IPS-18a (cell line): ENCODE results near the gene HTRA3.

Experiments
- H3K27ac ChIP-seq: one replicate; pipeline ENCODE4 v1.5.1; 2013; ENCODE audit warnings: low read length
- H3K27me3 ChIP-seq: one replicate; pipeline ENCODE4 v1.6.1; 2013; ENCODE audit warnings: mild to moderate bottlenecking, low read length; ENCODE audit not compliant: control insufficient read depth, insufficient read depth
- H3K36me3 ChIP-seq: one replicate; pipeline ENCODE4 v1.6.1; 2013; ENCODE audit warnings: low read depth, low read length; ENCODE audit not compliant: control insufficient read depth
- H3K4me1 ChIP-seq: one replicate; pipeline ENCODE4 v1.6.1; 2013; ENCODE audit warnings: low read depth, low read length; ENCODE audit not compliant: control insufficient read depth
- H3K4me3 ChIP-seq: one replicate; pipeline ENCODE4 v1.5.1; 2013; ENCODE audit warnings: low read length
- H3K9ac ChIP-seq: one replicate; pipeline ENCODE4 v1.6.1; 2013; ENCODE audit warnings: mild to moderate bottlenecking, low read length, moderate library complexity
- H3K9me3 ChIP-seq: one replicate; pipeline ENCODE4 v1.6.1; 2013; ENCODE audit warnings: low read depth, low read length; ENCODE audit not compliant: control insufficient read depth

HTRA3 gene

DNA sequence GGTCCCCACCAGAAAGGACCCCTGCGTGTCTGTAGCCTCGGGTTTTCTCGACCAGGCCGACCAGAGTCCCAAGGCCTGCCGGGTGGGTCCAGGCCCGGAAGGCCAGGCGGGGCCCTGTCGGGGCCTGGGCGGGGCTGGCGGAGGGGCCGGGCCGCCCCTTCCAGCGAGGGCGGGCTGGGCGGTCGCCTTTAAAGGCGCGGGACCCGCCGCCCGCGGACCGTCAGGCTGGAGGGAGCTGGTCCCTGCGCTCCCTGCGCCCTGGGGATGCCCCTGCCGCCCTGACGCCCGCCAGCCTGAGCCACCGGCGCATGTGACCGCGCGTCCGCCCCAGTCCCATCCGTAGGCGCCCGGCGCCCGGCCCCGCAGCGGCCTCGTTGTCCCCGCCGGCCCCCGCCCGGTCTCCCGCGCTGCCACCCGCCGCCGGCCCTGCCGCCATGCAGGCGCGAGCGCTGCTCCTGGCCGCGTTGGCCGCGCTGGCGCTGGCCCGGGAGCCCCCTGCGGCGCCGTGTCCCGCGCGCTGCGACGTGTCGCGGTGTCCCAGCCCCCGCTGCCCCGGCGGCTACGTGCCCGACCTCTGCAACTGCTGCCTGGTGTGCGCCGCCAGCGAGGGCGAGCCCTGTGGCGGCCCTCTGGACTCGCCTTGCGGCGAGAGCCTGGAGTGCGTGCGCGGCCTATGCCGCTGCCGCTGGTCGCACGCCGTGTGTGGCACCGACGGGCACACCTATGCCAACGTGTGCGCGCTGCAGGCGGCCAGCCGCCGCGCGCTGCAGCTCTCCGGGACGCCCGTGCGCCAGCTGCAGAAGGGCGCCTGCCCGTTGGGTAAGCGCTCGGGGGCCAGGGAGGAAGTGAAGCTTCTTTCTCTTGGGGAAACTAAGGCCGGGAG lies at the start of gene HTRA3:
Gene HTRA3 (plus strand): TSS at position 220 of the 883 bp plus-strand sequence. CDS start 215 bp downstream, at position 435.
- Histone ChIP-seq H3K4me1 (peaks cover 3% of the 10 kb centered on the region), H3K27ac (no peak within 1 kb of the TSS), H3K9ac (no peak within 1 kb of the TSS)

DNA sequence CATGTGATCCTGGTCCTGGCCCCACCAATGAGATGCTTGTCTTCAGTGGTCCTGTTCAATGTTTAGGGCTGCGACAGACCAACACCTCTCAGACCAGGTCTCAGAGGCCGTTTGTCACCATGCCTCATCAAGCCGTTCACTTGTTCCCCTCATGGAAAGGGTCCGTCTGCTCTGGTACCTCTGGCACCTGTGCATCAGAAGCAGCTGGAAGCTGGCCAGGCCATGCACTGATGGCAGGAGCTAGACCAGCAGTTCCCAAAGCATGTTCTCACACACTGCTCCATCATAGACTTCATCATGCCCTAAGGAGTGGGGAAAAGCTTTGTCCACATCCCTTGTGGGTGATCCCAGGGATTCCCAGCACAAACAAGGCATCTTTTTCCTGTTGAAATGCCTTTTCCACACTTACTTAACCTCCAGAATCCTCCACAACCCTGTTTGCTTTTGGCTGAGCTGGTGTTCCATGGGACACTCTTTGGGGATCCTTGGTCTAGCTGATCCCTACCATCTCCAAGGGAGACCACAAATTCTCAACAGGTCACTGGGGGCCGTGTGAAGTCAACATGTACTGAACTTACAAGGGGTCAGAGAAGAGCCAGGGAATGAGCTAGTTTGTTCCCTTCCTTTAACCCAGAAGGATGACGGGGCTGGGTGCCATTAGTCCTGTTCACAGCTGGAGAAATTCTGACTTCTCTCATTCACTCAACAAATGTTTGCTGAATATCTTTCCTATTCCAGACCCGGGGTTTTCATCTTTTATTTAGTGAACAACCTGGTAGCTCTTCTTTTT lies 48.7 kb upstream of the HTRA3 start:
- Histone ChIP-seq H3K4me3 (no peak overlapping the region), H3K4me1 (peaks cover 12% of the 10 kb centered on the region), H3K27ac (no peak overlapping the region), H3K9ac (no peak overlapping the region), H3K9me3 (no peaks in the 10 kb centered on the region), H3K27me3 (no peaks in the 10 kb centered on the region), H3K36me3 (no peaks in the 10 kb centered on the region)

More for the DNA sequence above, at the start of gene HTRA3:
- H3K9me3 ChIP-seq = no peaks in the 10 kb centered on the region
- peaks cover 30% of the 10 kb centered on the region for H3K27me3 ChIP-seq
- H3K4me3 ChIP-seq = peak within 1 kb of the TSS; percentile 40
- H3K36me3 ChIP-seq = no peaks in the 10 kb centered on the region

DNA sequence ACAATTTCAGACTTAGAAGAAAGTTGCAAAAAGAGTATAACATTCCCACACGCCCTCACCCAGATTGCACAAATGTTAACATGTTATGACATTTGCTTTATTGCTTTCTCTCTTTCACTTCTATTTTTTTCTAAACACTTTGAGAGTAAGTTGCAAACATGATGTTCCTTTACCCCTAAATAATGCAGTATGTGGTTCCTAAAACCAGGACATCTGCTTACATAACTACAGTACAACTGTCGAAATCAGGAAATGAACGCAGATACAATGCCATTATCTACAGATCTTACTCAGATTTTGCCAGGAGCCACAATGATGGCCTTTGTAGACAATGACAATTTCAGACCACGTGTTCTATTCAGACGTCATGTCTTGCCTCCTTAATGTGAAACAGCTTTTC lies 48.1 kb upstream of the HTRA3 start:
- Histone ChIP-seq H3K9me3 (no peaks in the 10 kb centered on the region), H3K36me3 (no peaks in the 10 kb centered on the region), H3K27ac (no peak overlapping the region), H3K27me3 (no peaks in the 10 kb centered on the region), H3K4me1 (peaks cover 19% of the 10 kb centered on the region), H3K4me3 (no peak overlapping the region), H3K9ac (no peak overlapping the region)

DNA sequence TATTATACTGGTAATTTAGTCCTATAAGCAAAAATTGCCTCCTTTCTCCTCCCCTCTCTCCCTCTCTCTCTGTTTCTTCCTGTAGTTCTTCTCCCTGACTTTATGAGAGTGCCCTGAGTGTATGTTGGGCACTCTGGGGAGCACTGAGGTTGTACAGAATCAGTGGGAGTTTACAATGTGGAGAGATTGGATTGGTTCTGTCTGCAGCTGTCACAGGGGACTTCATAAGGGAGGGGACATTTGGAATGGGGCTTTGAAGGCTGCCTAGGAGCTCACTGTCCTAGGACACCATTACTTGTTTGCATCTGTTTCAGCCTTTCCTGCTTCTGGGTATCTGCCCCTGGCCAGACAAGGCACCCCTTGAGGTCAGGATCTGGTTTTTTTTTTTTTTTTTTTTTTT lies 47.6 kb upstream of the HTRA3 start:
- Histone ChIP-seq H3K4me1 (peaks cover 22% of the 10 kb centered on the region), H3K4me3 (no peak overlapping the region), H3K27me3 (no peaks in the 10 kb centered on the region), H3K27ac (no peak overlapping the region), H3K36me3 (no peaks in the 10 kb centered on the region), H3K9me3 (no peaks in the 10 kb centered on the region), H3K9ac (no peak overlapping the region)

DNA sequence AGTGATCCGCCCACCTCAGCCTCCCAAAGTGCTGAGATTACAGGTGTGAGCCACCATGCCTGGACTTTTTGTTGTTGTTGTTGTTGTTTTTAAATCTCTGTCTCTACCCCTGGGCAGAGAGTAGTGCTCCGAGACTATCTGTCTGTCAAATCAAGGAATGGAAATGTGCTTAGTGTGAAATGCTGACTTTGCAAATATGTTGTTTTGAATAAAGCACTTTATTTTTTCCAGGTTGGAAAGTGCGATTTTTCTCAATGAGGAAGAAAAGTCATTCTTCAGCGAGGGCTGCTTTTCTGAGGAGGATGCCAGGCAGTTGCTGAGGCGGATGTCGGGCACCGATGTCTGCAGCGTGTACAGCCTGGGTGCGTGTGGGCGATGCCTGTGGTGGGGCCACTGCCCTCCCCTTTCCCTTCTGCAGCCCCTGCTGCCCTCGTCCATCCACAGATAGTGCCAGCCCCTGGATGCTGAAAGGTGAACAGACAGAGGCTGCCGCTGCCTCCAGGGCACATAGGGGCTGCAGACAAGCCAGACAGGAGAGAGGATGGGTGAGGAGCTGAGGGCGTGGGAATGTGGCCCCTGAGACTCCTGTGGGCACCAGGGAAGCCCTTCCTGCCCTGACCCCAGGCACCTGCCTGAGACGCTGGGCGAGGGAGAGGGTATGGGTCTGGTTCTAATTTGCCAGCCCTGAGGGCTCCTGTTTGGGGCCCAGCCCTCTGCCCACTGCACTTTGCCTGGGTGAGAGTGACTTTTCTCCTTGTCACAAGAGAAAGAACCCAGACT lies 46.8 kb upstream of the HTRA3 start:
- Histone ChIP-seq H3K36me3 (no peaks in the 10 kb centered on the region), H3K4me1 (peaks cover 22% of the 10 kb centered on the region), H3K9ac (no peak overlapping the region), H3K27me3 (no peaks in the 10 kb centered on the region), H3K27ac (no peak overlapping the region), H3K9me3 (no peaks in the 10 kb centered on the region), H3K4me3 (no peak overlapping the region)

DNA sequence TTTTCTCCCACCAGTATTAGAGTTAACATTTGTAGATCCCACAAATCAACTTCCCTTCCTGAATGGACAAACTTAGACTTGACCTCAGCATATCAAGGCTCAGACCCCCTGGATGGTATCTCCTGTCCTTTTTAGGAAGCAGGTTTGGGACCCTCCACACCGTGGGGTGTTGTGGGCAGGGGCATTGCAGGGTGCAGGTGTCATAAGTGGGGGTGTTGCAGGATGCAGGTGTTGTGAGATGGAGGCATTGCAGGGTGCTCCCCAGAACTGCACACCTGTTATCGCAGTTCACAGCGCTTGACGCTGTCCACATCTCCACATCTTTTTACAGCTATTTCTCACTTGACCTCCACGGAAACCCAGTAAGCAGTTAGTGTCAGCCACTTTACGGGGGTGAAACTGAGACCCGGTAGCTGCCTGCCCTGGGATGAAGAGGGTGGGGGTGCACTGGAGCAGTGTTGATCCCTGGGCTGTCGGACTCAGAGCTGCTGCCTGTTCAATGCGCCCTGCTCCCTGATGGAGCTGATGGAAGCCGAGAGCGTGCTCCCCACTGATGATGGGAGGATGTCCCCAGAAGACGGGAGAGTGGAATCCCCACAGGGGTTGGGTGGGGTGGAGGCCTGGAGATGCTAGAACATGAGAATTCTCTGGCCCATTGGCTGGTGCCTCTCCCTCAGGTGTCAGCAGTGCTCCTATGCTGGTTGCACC lies 45.1 kb upstream of the HTRA3 start:
- H3K9ac ChIP-seq = no peak overlapping the region
- peaks cover 22% of the 10 kb centered on the region for H3K4me1 ChIP-seq
- no peaks in the 10 kb centered on the region for H3K36me3 ChIP-seq
- no peaks in the 10 kb centered on the region for H3K9me3 ChIP-seq
- no peak overlapping the region for H3K4me3 ChIP-seq
- no peaks in the 10 kb centered on the region for H3K27me3 ChIP-seq
- no peak overlapping the region for H3K27ac ChIP-seq

DNA sequence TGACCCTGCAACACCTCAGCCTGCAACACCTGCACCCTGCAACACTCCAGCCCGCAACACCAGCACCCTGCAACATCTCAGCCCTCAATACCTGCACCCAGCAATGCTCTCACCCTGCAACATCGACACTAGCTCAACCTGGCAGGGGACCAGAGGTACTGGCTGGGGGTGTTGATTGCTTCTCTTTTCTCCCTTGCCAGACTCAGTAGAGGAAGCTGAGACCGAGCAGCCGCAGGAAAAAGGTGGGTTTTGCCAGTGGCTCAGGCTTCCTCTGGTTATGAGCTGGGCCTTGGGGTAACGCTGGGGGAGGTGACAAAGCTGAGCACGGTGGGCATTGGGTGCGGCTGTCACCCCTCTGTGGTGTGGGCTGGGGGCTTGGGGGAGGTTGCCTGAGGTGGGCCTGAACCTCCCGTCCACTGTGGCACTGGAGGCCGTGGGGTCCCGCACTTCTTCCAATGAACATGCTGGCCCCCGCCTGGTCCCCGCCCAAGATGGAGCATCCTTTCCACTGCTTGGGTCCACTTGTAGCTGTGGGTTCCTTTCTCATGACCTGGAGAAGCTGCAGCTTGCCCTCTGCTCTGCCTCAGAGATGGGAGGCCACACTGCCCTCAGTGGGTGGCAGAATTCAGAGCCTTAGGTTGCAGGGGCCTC lies 44.5 kb upstream of the HTRA3 start:
- H3K27ac ChIP-seq = no peak overlapping the region
- peaks cover 22% of the 10 kb centered on the region for H3K4me1 ChIP-seq
- no peak overlapping the region for H3K4me3 ChIP-seq
- H3K27me3 ChIP-seq = no peaks in the 10 kb centered on the region
- no peak overlapping the region for H3K9ac ChIP-seq
- H3K36me3 ChIP-seq = no peaks in the 10 kb centered on the region
- no peaks in the 10 kb centered on the region for H3K9me3 ChIP-seq

DNA sequence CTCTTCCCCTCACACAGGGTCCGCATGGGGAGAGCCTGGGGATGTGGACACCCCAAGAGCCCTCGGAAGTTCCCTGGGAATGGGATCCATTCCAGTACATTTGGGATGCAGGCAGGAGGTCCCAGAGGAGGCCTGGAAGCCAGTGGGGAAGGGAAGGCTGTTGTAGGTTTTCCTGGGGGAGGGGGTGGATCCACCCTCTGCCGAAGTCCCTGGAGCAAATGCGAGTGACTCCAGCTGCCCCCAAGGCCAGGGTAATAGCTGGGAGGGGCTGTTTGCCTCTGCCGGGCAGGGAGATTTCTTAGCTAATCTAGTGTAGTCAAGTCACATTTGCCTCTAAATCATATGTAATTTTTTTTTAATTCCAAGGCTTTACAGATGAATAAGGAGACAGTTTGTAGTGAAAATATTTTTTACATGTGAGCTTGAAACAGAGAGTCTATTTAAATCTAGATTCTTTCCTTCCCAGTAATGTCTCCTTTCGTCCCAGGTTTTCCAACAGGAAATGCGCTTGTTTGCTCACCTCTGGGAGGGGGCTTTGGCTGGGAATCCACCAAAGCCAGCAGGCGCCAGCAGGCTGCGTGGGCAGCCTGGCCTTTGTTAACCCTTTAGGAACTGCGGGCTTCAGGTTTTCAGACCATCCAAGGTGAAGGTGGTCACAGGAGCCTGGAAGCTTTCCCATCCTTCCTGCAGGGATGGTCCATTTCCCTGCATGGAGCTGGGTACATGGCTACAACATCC lies 43.7 kb upstream of the HTRA3 start:
- Histone ChIP-seq H3K9me3 (no peaks in the 10 kb centered on the region), H3K9ac (no peak overlapping the region), H3K27me3 (no peaks in the 10 kb centered on the region), H3K27ac (peak overlapping the region; percentile 80), H3K4me1 (peaks cover 22% of the 10 kb centered on the region), H3K36me3 (no peaks in the 10 kb centered on the region), H3K4me3 (peak overlapping the region; percentile 47)

DNA sequence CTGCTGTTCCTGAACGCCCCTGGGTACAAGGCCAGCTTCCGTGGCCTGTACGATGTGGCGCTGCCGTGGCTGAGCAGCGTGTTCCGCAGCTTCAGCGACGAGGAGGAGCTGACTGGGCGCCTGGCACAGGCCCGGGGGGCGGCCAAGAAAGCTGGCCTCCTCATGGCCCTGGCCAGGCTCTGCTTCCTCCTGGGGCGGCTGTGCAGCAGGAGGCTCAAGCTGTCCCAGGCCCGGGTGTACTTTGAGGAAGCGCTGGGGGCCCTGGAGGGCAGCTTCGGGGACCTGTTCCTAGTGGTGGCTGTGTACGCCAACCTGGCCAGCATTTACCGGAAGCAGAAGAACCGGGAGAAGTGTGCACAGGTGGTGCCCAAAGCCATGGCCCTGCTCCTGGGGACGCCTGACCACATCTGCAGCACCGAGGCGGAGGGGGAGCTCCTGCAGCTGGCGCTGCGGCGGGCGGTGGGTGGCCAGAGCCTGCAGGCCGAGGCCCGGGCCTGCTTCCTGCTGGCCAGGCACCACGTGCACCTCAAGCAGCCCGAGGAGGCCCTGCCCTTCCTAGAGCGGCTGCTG lies 42.3 kb upstream of the HTRA3 start:
- Histone ChIP-seq H3K36me3 (no peaks in the 10 kb centered on the region), H3K4me1 (peaks cover 22% of the 10 kb centered on the region), H3K27me3 (no peaks in the 10 kb centered on the region), H3K27ac (no peak overlapping the region), H3K9me3 (no peaks in the 10 kb centered on the region), H3K9ac (no peak overlapping the region), H3K4me3 (no peak overlapping the region)

DNA sequence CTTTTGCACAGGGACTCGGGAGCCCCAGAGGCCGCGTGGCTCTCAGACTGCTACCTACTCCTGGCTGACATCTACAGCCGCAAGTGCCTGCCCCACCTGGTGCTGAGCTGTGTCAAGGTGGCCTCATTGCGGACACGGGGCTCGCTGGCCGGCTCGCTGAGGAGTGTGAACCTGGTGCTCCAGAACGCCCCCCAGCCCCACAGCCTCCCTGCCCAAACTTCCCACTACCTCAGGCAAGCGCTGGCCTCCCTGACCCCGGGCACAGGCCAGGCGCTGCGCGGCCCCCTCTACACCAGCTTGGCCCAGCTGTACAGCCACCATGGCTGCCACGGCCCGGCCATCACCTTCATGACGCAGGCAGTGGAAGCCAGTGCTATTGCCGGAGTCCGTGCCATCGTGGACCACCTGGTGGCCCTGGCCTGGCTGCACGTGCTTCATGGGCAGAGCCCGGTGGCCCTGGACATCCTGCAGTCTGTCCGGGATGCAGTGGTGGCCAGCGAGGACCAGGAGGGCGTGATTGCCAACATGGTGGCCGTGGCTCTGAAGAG lies 41.7 kb upstream of the HTRA3 start:
- no peak overlapping the region for H3K27ac ChIP-seq
- no peaks in the 10 kb centered on the region for H3K36me3 ChIP-seq
- no peak overlapping the region for H3K9ac ChIP-seq
- H3K4me3 ChIP-seq = no peak overlapping the region
- peaks cover 22% of the 10 kb centered on the region for H3K4me1 ChIP-seq
- no peaks in the 10 kb centered on the region for H3K27me3 ChIP-seq
- H3K9me3 ChIP-seq = no peaks in the 10 kb centered on the region
